Measurements from ENCODE around the gene CD2BP2. TPM values are rescaled to one million over a fixed set of nuclear protein-coding genes. Genes with fewer than 3 reads are reported as not detected.

The CD2BP2 gene
- total RNA-seq, 1 experiment from 2014 or later, result 162 TPM

- no peak for DNase-seq (ENCODE audit: low read depth)
- in situ Hi-C loops (cut with HindIII; ENCODE audit: low pct_unique_long_range_greater_than_20kb, low sequenced_read_pairs), result no loop called here
These were observed 13.1 kb upstream of the CD2BP2 start for GRCh38 chr16:30368122-30368791.

DNA sequence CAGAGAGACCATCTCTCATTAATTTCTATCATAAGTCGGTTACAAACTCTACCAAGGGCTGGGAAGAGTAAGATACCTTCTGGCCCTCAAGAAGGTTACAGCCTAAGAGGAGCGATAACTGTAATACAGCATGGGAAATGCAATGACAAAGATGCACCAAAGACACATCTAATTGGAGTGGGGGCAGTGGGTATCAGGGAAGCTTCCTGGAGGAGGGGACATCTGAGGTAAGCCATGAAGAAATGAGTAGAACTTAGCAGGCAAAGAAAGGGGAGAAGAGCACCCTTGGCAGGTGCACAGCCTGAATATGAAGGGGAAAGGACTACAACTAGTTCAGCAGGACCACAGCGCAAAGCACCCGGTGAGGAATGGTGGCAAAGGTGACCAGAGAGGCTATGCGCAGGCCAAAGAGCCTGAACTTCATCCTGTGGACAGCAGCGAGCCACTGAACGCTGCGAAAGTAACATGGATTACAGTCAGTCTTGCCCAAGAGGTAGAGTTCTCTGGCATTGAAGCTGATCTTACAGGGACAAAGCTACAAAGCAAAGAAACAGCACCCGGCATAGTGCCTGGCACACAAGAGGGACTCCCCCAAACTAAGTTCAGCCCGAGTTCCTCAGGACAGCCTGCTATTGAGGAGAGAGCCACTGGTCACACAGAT is 12.4 kb upstream of the CD2BP2 start:
- in situ Hi-C loops (cut with HindIII; ENCODE audit: low pct_unique_long_range_greater_than_20kb, low sequenced_read_pairs), result no loop called here
- no peak for DNase-seq (ENCODE audit: low read depth)

GRCh38 chr16:30366511-30366910 is 11.4 kb upstream of the CD2BP2 start:
- in situ Hi-C loops (cut with HindIII; ENCODE audit: low pct_unique_long_range_greater_than_20kb, low sequenced_read_pairs), result no loop called here

GRCh38 chr16:30365200-30365599 is 10.1 kb upstream of the CD2BP2 start:
- in situ Hi-C loops (cut with HindIII; ENCODE audit: low pct_unique_long_range_greater_than_20kb, low sequenced_read_pairs), result no loop called here
- no peak for DNase-seq (ENCODE audit: low read depth)

More at GRCh38 chr16:30366511-30366910, 11.4 kb upstream of the CD2BP2 start:
- DNase-seq (ENCODE audit: low read depth), result no peak

GRCh38 chr16:30361180-30361579 is 6.1 kb upstream of the CD2BP2 start:
- DNase-seq (ENCODE audit: low read depth), result no peak
- in situ Hi-C loops (cut with HindIII; ENCODE audit: low pct_unique_long_range_greater_than_20kb, low sequenced_read_pairs), result no loop called here

GRCh38 chr16:30359871-30360170 is 4.7 kb upstream of the CD2BP2 start:
- no peak for DNase-seq (ENCODE audit: low read depth)
- in situ Hi-C loops (cut with HindIII; ENCODE audit: low pct_unique_long_range_greater_than_20kb, low sequenced_read_pairs), result no loop called here

DNA sequence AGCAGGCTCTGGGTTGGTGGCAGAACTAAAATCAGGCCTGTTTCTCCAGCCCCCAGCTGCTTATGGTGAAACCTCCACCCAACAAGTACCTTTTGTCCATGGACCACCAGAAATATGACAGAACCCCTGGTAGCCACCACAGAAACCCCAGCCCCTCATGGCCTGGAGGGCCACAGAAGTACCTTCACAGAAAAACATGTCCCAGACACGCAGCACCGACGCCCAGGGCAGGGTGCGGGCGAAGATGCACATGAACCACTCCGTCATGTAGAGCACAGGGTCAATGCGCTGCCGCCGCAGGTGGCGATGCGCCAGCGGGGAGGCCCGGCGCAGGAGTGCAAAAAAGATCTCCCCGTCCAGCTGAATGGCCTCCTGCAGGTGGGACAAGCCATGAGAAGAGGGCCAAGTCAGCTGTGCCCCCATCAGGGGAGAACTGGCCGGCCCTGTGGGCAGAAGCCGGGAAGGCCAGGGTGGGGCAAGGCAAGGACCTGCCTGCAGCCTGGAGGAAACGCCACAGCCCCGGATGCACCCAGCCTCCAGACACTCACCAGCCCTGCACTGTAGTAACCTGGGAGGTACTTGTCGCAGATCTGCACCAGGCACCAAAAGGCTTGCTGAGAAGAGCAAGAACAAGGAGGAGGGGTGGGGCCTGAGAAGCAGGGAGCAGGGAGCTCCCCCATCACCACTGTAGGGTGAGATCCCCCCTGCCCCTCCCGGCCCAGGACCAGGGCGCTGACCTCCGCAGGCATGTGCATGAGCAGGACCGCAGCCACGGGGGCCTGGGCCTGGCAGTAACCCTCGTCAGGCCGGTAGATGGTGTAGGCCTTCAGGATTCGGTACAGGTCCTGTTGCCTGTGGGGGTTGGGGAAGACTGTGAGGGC is 4.1 kb upstream of the CD2BP2 start:
- no peak for DNase-seq (ENCODE audit: low read depth)
- in situ Hi-C loops (cut with HindIII; ENCODE audit: low pct_unique_long_range_greater_than_20kb, low sequenced_read_pairs), result no loop called here

DNA sequence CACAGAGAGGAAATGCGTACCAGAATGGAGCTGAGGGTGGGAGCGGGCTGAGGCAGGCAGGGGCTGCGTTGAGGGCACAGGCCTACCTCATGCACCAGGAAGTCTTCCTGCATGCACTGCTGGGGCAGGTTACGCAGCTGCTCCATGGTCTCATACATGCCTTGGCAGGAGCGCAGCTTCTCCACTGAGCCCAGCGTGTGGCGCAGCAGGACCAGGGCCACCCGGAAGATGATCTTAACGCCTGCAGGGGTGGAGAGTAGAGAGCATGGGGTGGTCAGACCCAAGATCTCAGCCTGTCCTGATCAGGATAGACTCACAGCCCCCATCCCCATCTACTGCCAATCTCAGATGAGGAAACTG is 3.4 kb upstream of the CD2BP2 start:
- DNase-seq (ENCODE audit: low read depth), result no peak
- in situ Hi-C loops (cut with HindIII; ENCODE audit: low pct_unique_long_range_greater_than_20kb, low sequenced_read_pairs), result no loop called here

DNA sequence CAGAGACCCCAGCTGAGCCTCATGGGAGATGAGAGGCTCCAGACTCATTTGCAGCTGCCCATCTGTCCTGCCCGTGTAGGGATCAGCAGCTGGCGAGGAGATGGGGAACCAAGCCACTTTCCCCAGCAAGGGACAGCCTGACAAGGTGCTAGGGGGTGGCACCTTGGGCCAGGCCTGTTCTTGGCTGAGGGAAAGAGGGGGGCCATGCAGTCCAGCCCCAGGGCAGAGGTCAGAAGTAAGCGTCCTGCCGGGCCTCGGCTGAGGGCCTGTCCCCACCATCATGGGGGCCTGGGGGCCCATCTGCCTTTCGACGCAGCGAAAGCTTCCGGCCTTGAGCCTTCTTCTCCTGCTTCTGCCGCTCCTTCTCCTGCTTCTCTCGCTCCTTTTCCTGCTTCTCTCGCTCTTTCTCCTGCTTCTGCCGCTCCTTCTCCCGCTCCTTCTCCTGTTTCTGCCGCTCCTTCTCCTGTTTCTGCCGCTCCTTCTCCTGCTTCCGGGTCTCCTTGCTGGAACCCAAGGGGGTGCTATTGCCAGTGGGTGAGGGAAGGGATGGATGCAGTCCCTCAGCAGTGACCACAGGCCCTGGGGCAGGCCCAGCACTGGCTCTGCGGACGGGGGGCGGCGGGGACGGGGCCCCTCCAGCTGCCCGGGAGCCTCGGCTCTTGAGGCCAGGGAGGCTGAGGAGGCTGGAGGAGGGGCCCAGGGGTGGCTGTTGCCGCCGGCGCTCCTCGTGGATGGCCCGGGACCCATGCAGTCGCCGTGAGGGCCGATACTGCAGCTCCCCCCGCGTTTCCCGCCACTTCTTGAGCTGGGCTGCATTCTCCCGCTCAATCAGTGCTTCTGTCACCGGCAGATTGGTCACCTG is 2.8 kb upstream of the CD2BP2 start:
- DNase-seq (ENCODE audit: low read depth), result no peak
- in situ Hi-C loops (cut with HindIII; ENCODE audit: low pct_unique_long_range_greater_than_20kb, low sequenced_read_pairs), result no loop called here

- DNase-seq (ENCODE audit: low read depth), result no peak
- in situ Hi-C loops (cut with HindIII; ENCODE audit: low pct_unique_long_range_greater_than_20kb, low sequenced_read_pairs), result no loop called here
These were observed 2.1 kb upstream of the CD2BP2 start for GRCh38 chr16:30357085-30357714.

GRCh38 chr16:30356401-30357084 is 1.4 kb upstream of the CD2BP2 start:
- in situ Hi-C loops (cut with HindIII; ENCODE audit: low pct_unique_long_range_greater_than_20kb, low sequenced_read_pairs), result no loop called here

DNA sequence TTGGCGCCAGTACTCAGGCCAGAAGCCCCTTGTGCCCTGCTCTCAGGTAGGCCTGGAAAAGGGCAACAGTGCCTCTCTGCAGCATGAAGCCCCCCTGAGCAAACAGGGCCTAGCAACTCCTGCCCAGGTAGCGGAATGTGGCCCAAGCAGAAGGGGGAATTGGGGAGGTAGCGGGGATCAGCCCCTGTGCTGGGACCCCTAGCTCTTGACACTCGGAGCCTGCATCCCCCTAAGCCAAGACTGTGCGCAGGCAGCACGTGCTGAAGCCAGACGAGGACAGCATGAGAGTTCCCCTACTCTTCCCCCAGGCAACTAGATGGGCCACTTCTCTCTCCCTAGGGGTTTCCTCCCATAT is 823 bp upstream of the CD2BP2 start:
- DNase-seq (ENCODE audit: low read depth), result no peak
- in situ Hi-C loops (cut with HindIII; ENCODE audit: low pct_unique_long_range_greater_than_20kb, low sequenced_read_pairs), result no loop called here

More at GRCh38 chr16:30356401-30357084, 1.4 kb upstream of the CD2BP2 start:
- peak; percentile 43 for DNase-seq (ENCODE audit: low read depth)

DNA sequence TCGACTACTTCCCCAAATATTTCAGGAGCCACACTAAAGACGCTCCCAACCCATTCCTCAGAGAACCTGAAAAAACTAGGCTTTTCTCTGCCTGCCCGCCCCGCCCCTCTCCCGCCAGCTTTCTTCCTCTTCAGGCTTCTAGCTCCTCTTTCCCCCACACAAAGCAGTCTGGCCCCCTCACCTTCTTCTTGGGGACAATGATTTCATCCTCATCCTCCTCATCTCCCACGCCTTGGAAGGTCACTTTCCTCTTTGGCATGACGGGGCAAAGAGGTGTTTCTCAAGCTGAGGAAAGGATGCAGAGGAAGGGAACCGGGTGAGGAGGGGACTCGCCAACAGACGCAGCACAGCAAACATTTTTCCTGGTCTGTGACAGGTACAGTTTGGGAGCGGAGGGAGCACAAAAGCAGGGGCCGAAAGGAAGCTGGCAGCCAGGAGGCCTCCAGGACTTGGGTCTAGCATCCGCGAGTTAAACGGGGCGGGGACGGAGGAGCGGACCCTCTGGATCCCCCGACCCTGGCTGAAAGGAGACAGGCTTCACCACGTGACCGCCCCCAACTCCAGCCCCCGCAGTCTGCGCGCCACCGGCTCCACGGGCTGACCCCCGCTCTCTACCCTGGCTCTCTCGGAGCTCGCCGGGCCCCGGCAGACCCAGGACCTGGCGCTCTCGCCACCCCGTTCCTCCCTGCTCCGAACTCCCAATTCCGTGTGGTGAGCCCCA is 525 bp downstream of the CD2BP2 start:
- DNase-seq (ENCODE audit: low read depth), result no peak
- in situ Hi-C loops (cut with HindIII; ENCODE audit: low pct_unique_long_range_greater_than_20kb, low sequenced_read_pairs), result no loop called here

DNA sequence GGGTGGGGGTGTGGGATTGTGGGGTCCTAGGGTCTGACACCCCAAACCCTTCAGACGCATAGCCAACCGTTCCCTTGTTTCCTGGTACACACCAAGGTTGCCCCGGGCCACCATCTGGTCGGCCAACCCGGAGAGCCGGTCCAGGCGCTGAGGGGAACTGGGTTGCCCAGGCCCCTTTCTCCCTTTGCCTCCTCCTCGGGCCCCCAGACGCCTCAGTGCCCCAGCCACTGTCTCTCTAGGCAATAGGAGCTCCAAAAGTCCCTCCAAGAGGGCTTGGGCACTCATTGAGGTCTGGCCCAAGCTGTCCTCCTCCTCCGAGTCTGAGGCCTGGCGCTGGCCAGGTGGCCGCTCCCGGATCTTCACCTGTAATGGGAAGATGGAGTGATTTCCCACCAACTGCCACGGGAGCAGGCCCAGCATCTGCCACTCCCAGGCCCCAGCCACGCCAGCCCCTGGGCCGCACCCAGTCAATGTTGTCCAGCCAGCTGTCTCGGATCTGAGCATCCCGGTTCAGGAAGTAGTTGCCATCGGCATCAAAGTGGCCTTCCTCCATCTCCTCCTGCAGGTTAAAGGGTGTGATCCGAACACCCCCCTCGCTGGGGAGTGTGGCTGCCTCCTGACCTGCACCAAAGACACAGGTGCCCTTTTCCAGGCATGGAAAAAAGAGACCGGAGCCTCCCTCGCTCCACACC is 1.5 kb downstream of the CD2BP2 start:
- in situ Hi-C loops (cut with HindIII; ENCODE audit: low pct_unique_long_range_greater_than_20kb, low sequenced_read_pairs), result no loop called here

GRCh38 chr16:30352488-30353401 is 2.4 kb downstream of the CD2BP2 start:
- no peak for DNase-seq (ENCODE audit: low read depth)
- in situ Hi-C loops (cut with HindIII; ENCODE audit: low pct_unique_long_range_greater_than_20kb, low sequenced_read_pairs), result no loop called here

More for the DNA sequence above, 1.5 kb downstream of the CD2BP2 start:
- no peak for DNase-seq (ENCODE audit: low read depth)
